ENCODE measurements around the gene POLR3B. TPM values are rescaled to one million over a fixed set of nuclear protein-coding genes. Genes with fewer than 3 reads are reported as not detected.
A peak's percentile ranks its signal among the peaks of the same experiment; 100 is the strongest.

Gene POLR3B
- total RNA-seq, 1 experiment from 2014 or later = 10.7 TPM

DNA sequence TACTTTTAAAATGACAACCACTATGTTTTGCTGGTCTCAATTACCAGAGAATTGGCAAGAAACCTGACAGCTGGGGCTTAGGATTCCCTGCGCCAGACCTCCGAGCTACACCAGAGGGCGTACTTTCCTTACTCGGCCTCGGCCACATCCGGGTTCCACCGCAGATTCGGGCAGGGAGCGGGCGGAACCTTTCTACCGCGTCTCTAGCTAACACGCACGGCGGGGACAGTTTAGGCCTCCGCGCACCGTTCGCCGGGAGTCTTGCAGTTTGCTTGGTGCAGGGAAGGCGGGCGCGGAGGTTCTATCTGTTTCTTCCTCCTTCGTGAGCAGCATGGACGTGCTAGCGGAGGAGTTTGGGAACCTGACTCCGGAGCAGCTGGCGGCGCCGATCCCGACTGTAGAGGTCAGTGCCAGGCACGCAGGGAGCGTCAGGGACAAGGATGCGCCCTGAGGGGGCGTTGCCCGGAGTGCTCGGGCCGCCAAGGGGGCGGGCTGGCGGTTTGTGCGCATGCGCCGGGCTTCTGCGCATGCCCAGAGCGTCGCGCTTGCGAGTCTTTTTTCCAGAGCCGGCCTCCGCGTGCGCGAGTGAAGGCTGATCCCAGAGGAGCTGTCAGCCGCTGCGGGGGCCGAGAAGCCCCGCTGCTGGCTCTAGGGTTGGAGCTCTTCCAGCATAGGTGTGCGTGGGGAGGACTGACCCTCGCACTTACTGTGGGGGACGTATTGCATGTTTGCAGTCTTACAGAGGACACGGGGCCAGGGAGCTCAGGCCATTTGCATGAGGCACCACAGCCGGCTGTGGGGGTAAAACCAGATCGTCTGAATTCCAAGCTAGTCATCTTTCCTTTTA lies at the start of gene POLR3B (continued):
- TF ChIP-seq, protein P1, sequence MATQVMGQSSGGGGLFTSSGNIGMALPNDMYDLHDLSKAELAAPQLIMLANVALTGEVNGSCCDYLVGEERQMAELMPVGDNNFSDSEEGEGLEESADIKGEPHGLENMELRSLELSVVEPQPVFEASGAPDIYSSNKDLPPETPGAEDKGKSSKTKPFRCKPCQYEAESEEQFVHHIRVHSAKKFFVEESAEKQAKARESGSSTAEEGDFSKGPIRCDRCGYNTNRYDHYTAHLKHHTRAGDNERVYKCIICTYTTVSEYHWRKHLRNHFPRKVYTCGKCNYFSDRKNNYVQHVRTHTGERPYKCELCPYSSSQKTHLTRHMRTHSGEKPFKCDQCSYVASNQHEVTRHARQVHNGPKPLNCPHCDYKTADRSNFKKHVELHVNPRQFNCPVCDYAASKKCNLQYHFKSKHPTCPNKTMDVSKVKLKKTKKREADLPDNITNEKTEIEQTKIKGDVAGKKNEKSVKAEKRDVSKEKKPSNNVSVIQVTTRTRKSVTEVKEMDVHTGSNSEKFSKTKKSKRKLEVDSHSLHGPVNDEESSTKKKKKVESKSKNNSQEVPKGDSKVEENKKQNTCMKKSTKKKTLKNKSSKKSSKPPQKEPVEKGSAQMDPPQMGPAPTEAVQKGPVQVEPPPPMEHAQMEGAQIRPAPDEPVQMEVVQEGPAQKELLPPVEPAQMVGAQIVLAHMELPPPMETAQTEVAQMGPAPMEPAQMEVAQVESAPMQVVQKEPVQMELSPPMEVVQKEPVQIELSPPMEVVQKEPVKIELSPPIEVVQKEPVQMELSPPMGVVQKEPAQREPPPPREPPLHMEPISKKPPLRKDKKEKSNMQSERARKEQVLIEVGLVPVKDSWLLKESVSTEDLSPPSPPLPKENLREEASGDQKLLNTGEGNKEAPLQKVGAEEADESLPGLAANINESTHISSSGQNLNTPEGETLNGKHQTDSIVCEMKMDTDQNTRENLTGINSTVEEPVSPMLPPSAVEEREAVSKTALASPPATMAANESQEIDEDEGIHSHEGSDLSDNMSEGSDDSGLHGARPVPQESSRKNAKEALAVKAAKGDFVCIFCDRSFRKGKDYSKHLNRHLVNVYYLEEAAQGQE (IDR thresholded peaks at IDR 0.05; ENCODE audit: low read depth) = no peak
- TF ChIP-seq EZH2 (IDR thresholded peaks at IDR 0.05) (no peak), TCF7L2 (IDR thresholded peaks at IDR 0.05; ENCODE audit: borderline replicate concordance, extremely low read depth, insufficient read depth, insufficient read length) (peak; percentile 74), SIN3A (IDR thresholded peaks at IDR 0.05; ENCODE audit: low read depth) (peak; percentile 95), YY1 (IDR thresholded peaks at IDR 0.05; ENCODE audit: extremely low read depth, insufficient replicate concordance, low read depth, low read length) (peak; percentile 72), RAD21 (IDR thresholded peaks at IDR 0.05; ENCODE audit: low read depth) (peak; percentile 87)

DNA sequence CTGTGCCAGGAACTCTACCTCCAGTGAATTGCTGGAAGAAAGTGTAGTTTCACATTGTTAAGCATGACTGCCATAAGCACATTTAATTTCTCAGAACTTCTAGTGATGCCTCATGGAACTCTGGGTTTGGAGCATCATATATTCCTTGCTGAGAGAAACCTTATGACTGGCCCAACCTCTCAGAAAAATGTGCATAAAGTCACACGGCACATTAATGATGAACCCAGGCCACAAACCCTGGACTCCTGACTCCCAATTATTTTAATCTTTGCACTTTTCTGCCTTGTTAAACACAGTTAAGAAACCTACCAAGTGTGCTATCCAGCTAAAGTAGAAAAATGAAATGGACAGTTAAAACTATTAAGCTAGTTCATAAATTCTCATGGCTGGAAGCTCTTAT lies 49.4 kb upstream of the POLR3B start:
- H3K9ac ChIP-seq (ENCODE audit: low read length) = no peak overlapping the region
- no peaks in the 10 kb centered on the region for H3K36me3 ChIP-seq (ENCODE audit: control insufficient read depth in 1 of 2, insufficient read depth in 2 of 2, low read length in 2 of 2)
- DNase-seq (ENCODE audit: low read depth, low spot score) = no peak
- no peak for TF ChIP-seq SP1 (IDR thresholded peaks at IDR 0.05; ENCODE audit: low read depth)
- TF ChIP-seq ZNF274 (IDR thresholded peaks at IDR 0.05; ENCODE audit: low read depth, low read length) = no peak
- TF ChIP-seq POLR2A (IDR thresholded peaks at IDR 0.05; ENCODE audit: borderline replicate concordance, extremely low read depth, insufficient read depth, insufficient read length) = no peak
- TF ChIP-seq, protein P2, sequence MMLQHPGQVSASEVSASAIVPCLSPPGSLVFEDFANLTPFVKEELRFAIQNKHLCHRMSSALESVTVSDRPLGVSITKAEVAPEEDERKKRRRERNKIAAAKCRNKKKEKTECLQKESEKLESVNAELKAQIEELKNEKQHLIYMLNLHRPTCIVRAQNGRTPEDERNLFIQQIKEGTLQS (IDR thresholded peaks at IDR 0.05) = no peak
- TF ChIP-seq EZH2 (IDR thresholded peaks at IDR 0.05) = no peak
- TF ChIP-seq EZH2phosphoT487 (IDR thresholded peaks at IDR 0.05; ENCODE audit: borderline replicate concordance) = no peak
- no peak for TF ChIP-seq SIN3A (IDR thresholded peaks at IDR 0.05; ENCODE audit: low read depth)
- no peak overlapping the region for H3K27ac ChIP-seq (ENCODE audit: low read depth, low read length)
- ChIA-PET CTCF (no interaction called here), POLR2A (no interaction called here), RAD21 (ENCODE audit: low non-redundant PET in 1 of 2, low total read pairs in 2 of 2, uncharacterized antibody in 2 of 2, unreplicated experiment in 2 of 2) (no interaction called here)
- no peak overlapping the region for H2AFZ ChIP-seq (ENCODE audit: low read depth, low read length, poor library complexity, severe bottlenecking)
- no peak overlapping the region for H3K4me2 ChIP-seq (ENCODE audit: low read length)
- peaks cover 3 to 6% of the 10 kb centered on the region in 2 experiments; a peak in 2 of 4 replicates for H3K4me1 ChIP-seq (ENCODE audit: control insufficient read depth in 1 of 2, insufficient read depth in 2 of 2, low read length in 2 of 2)
- no peaks in the 10 kb centered on the region for H3K79me2 ChIP-seq (ENCODE audit: insufficient read depth, low read length)
- intact Hi-C loops (cut with micrococcal nuclease) = no loop called here
- H3K9me2 ChIP-seq (ENCODE audit: insufficient read depth) = no peaks in the 10 kb centered on the region
- ATAC-seq = no peak
- BruUV-seq (replicated peaks) = no TSS peak
- H3K4me3 ChIP-seq (replicated peaks in 1 of 2; ENCODE audit: low read depth in 1 of 2, low read length in 2 of 2) = no peak overlapping the region
- no peaks in the 10 kb centered on the region for H4K20me1 ChIP-seq (ENCODE audit: insufficient read depth)
- H3K9me3 ChIP-seq (ENCODE audit: control insufficient read depth in 1 of 2, insufficient read depth in 1 of 2, low read depth in 1 of 2, low read length in 2 of 2) = no peaks in the 10 kb centered on the region
- no peaks in the 10 kb centered on the region for H3K27me3 ChIP-seq (ENCODE audit: insufficient read depth, low read length)

All from HCT116 (cell line).